ENCODE data around the gene GP2.

- TF ChIP-seq CTCF (IDR thresholded peaks at IDR 0.05) (no peak), POLR2A (IDR thresholded peaks at IDR 0.05) (no peak)
Observed at GRCh38 chr16:20347666-20348364, 20.5 kb upstream of the GP2 start.
